GM19395 (cell line): Measurements from ENCODE around the gene SERPINF2.
"Not testable (repeated sequence)": the region's sequence is repeated elsewhere in the genome, so short reads cannot be mapped to it uniquely, and the experiment has no call there.

Experiments
- ATAC-seq: cut with Tn5 transposase; IDR thresholded peaks from one replicate; pipeline ENCODE4 v1.9.1; 2021; ENCODE audit warnings: mild to moderate bottlenecking, moderate library complexity; ENCODE audit not compliant: unreplicated experiment

Gene SERPINF2

DNA sequence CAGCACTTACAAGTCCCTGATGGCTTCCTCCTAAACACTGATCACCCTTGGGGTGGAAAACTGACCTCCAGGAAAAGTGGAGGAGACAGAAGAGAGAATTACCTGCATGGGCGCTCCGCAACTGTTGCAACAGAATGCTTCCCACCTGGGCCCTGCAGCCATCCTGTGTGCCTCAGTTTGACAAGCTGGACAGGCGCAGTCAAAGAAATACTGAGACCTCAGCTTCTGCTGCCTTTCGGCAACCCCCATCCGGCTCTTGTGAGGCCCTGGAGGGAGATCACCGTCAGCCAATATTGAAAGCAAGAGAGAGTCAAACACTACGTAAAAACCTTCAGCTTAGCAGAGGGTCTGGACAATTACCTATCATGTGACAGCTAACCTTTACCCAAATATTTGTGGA is 44.0 kb downstream of the SERPINF2 start:
- no peak for ATAC-seq

DNA sequence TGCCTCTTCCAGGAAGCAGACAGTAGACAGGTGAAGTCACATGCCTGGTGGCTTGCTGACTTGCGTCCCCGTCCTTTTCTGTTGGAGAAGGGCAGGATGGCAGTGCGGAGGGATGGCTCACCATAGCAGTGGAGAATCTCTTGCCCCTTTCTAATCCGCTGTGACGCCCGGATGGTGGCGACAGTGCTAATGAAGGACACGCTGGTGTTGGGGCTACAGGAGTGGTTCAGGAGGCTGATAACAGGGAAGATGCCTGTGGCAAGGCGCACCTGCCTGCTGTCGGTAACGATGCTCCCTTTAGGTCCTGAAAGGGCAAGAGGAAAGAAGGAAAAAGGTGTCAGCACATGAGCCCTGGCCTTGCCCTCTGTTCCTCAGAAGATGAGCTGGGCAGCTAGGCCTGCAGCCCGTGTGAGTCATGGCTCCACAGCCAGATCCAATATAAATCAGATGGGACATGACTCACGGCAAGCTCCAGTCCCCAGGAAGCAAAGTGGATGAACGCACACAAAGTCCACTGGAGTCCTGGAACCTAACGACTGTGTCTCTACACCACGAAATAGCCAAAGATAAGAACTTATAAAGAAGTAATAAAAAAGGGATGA is 44.7 kb downstream of the SERPINF2 start:
- no peak for ATAC-seq

DNA sequence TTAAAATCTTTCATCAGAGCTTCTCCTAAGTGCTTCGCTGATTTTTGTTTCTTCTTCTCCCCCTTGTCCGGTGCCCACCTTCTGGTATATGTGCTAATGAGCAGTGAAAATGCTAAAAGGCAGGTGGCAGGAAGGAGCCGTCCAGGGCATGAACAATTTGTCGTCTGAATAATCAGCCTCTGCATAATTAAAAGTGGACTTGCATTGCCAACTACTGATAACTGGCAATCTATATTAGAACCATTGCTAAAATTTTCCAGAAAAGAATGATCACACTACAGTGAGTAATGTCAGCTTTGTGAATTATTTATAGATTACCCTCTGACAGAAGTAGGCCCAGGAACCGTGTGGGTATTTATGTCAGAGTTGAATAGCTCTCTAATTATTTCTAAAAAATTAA is 47.3 kb downstream of the SERPINF2 start:
- no peak for ATAC-seq

DNA sequence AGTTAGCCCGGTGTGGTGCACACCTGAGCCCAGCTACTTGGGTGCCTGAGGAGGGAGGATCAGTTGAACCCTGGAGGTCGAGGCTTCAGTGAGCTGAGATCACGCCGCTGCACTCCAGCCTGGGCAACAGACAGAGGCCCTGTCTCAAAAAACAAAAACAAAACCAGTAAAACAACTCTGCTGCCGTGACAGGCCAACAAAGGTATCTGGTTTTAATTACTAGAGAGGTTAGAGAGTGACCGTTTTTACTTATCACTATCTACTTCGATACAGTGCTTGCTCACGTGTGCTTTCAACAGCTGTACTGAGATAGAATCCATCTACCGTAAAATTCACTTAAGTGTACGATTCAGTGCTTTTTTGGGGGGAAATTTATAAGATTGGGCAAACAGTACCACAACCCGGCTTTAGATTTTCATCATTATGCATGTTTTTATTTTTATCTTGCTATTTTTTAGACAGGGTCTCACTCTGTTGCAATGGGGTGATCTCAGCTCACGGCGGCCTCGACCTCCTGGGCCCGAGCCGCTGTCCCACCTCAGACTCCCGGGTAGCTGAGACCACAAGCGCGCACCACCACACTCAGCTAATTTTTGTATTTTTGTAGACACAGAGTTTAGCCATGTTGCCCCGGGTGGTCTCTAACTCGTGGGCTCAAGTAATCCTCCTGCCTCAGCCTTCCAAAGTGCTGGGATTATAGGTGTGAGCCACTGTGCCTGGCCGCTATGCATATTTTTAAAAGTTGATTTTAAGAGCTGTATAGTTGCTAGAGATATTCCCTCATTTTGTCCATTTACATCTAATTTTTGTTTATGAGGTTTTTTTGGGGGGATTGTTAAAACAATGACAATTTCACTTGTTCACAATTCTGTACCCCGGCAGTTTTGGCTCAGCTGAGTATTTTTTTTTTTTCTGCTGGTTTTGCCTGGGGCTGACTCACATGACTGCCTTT is 50.1 kb downstream of the SERPINF2 start:
- ATAC-seq: no peak

DNA sequence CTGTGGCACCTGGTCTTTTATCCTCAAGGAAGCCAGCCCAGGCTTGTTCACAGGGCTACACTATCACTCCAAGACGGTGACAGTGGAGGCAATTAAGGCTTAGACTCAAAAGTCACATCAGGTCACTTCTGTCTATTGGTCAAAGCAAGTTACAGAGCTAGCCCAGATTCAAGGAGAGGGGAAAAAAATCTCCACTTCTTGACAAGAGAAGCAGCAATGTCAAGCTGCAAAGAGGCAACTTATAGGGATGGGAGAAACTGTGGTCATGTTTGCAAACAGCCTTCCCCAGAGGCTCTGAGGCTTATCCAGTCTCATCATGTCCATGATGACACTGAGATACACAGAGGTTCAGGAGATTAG is 50.8 kb downstream of the SERPINF2 start:
- ATAC-seq: no peak

DNA sequence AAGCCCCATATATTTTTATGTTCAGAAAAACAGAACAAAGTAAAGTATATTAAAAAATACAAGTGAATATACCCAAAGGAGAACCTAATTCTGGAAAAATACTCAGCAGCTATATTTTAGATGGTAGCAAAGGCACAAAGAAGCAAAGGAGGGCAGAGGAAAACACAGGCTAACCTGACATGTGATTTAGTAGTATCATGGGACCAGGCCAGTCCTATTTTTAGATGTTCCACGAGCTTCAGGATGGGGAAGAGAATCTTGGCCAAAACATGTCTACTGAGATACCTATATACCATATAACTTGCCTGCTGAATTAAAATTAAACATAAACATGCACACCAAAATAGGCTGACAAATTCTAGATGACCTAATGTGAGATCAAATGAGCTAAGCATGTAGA is 54.1 kb downstream of the SERPINF2 start:
- no peak for ATAC-seq

DNA sequence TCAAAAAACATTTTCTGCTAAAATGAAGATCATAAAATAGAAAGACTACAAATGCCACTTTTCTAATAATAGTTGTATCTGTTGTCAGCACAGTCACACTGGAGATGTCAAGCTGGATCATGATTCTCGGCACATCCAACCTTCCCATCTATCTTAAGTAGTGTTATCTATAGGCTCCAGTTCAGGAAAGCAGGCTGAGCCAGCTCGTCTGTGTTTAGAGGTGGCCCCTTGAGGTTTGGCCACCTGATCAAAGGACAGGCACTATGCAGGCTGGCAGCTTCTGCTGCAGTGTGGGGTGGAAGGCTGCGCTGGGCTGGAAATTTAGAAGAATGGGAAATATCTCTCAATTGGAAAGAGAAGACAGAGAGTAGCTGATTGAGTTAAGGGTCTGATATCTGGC is 54.7 kb downstream of the SERPINF2 start:
- ATAC-seq: no peak

DNA sequence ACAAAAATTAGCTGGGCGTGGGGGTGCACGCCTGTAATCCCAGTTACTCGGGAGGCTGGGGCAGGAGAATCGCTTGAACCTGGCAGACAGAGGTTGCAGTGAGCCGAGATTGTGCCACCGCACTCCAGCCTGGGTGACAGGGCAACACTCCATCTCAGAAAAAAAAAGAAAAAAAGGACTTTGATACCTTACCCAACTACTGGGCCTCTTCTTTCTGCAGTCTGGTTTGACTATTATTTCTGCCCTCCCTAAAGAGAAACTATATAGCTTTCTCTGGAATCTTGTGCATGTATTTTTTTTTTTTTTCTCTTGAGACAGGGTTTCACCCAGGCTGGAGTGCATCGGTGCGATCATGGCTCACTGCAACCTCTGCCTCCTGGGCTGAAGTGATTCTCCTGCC is 55.2 kb downstream of the SERPINF2 start:
- ATAC-seq: not testable (repeated sequence)

DNA sequence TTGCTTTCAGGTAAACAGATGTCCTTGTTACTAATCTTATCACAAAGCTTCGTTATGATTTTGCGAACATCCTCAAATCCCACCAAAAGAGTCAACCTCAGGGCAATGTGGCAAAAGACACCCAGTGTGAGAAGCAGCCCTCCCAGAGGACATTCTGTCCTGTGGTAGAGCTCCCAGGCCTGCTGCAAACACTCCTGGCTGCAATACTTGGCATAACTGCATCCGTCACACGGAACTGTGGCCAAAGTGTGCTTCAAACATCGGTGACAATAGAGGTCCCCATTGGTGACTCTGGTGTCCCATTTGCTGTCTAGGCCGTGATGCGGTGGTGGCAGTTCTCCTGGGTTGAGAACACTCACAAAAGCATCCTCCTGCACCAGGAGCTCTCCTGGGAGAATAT is 57.6 kb downstream of the SERPINF2 start:
- ATAC-seq: no peak

DNA sequence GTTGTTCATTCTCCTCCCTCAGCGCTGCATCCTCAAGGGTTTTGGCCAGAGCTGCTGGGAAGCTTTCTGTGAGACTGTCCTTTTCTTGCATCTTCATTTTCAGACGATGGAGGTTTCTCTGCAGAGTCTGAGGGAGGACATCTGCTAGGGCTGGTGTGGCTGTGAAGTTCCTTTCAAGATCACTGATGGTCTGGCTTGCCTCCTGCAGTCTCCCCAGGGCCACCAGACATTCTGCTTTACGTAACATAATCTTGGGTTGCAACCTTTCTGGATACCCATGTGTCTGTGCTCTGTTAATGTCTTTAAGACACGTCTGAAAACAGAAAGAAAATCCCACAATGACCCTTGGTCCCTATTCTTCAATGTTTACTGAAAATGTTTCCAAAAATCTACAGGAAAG is 58.0 kb downstream of the SERPINF2 start:
- ATAC-seq: no peak

DNA sequence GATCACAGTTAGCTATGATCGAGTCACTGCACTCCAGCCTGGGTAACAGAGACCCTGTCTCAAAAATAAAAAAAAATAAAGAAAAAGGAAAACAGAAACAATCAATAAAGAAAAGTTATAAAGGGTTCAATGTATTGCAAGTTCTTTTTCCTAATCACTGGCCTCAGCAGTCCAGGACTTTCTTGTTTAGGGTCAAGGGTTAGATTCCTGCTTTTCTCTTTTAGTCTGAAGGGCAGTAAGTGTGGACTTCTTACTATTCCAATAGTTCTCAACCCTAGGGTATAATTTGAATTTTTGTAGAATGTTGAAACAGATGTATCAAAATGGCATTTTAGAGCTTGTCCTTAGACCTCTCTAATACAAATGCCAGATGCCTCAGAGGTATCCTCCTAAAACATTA is 59.8 kb downstream of the SERPINF2 start:
- no peak for ATAC-seq

DNA sequence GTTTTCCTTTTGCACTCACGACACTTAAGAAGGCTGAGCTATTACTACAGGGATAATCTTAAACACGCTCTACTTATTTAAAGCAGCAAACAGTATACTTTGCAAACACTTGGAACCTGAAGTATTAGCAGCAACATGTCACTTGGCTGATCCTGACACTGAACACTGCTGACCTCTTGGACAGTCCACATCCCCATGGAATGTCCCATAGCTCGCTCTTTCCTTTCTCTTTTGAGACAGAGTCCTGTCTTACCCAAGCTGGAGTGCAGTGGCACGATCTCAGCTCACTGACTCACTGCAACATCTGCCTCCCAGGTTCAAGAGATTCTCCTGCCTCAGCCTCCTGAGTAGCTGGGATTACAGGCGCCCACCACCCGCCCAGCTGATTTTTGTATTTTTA is 60.6 kb downstream of the SERPINF2 start:
- no peak for ATAC-seq
